Measurements from ENCODE around the gene DVL1. TPM values are rescaled to one million over a fixed set of nuclear protein-coding genes. Genes with fewer than 3 reads are reported as not detected.

The DVL1 gene
- total and polyA plus RNA-seq, 9 of the 15 experiments (the other 6 are each of a cell fraction or from before 2014, with no cell fraction given) = 0.62 to 135 (median 24.3) TPM

- Histone ChIP-seq H3K4me2 (ENCODE audit: insufficient read depth, low read length) (peak within 1 kb of the TSS; percentile 85), H3K27me3 (ENCODE audit: control insufficient read depth in 2 of 2, insufficient read depth in 2 of 2, low read length in 2 of 2) (no peaks in the 10 kb centered on the region), H2AFZ (ENCODE audit: low read depth, low read length) (peak within 1 kb of the TSS; percentile 86), H3K79me2 (ENCODE audit: control insufficient read depth, insufficient read depth, low read length) (peaks cover 63% of the 10 kb centered on the region), H3K4me1 (replicated peaks in 1 of 2; ENCODE audit: control insufficient read depth in 2 of 2, insufficient read depth in 2 of 2, low read length in 2 of 2) (peaks cover 16 to 90% of the 10 kb centered on the region in 2 experiments), H3K27ac (ENCODE audit: extremely low read depth, low read depth, low read length) (peak within 1 kb of the TSS; percentile 89), H3K9ac (ENCODE audit: insufficient read depth in 1 of 2, low read depth in 2 of 2, low read length in 2 of 2) (peak within 1 kb of the TSS; percentile 93 to 99), H3K4me3 (peak within 1 kb of the TSS; percentile 99), H4K20me1 (replicated peaks; ENCODE audit: control insufficient read depth, insufficient read depth, low read length) (peaks cover 13% of the 10 kb centered on the region; the same call in 1 of the 2 replicates), H3K9me1 (ENCODE audit: control insufficient read depth, insufficient read depth, low read length) (peaks cover 8% of the 10 kb centered on the region), H3K36me3 (ENCODE audit: control insufficient read depth, insufficient read depth, low read length) (peaks cover 48% of the 10 kb centered on the region; the same call in 1 of the 3 replicates), H3K9me3 (replicated peaks; ENCODE audit: control insufficient read depth, insufficient read depth, low read depth, low read length) (peaks cover 1% of the 10 kb centered on the region; the same call in 1 of the 2 replicates)
- 2% methylated on average over 55 of the region's 84 CpGs for WGBS (ENCODE audit: insufficient coverage, low coverage, missing lambda C conversion rate)
- peak; percentile 90 for FAIRE-seq
- CTCF ChIA-PET (ENCODE audit: low intra/inter-chr PET ratio) = no interaction called here
- intact Hi-C loops (cut with micrococcal nuclease) (loop anchor here (2.0 to 5.0 kb wide), 2 partner anchors 16 to 53 kb away; partner anchors contain the start of genes AURKAIP1 and PUSL1), in situ Hi-C loops (cut with MboI) (no loop called here)
- BruUV-seq (replicated peaks) = no TSS peak
- ATAC-seq = peak; percentile 92
- POLR2A ChIA-PET = interaction anchor here (0.6 to 2.1 kb wide), 5 partner anchors 10 to 244 kb away, joined by 3 to 6 read pairs (median 5); no protein-coding TSS in a partner anchor
- DNase-seq (ENCODE audit: extremely low read depth in 1 of 4, low spot score in 3 of 4) = peak; percentile 97 to 99 (median 98)
- 0 out of 2 replicates have a peak, but pooled peaks have one; percentile 15 for TF ChIP-seq SMAD4 (CRISPR knock-in tag; conservative IDR thresholded peaks at IDR 0.05)
- TF ChIP-seq, protein P1, sequence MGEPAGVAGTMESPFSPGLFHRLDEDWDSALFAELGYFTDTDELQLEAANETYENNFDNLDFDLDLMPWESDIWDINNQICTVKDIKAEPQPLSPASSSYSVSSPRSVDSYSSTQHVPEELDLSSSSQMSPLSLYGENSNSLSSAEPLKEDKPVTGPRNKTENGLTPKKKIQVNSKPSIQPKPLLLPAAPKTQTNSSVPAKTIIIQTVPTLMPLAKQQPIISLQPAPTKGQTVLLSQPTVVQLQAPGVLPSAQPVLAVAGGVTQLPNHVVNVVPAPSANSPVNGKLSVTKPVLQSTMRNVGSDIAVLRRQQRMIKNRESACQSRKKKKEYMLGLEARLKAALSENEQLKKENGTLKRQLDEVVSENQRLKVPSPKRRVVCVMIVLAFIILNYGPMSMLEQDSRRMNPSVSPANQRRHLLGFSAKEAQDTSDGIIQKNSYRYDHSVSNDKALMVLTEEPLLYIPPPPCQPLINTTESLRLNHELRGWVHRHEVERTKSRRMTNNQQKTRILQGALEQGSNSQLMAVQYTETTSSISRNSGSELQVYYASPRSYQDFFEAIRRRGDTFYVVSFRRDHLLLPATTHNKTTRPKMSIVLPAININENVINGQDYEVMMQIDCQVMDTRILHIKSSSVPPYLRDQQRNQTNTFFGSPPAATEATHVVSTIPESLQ (CRISPR knock-in tag; IDR thresholded peaks at IDR 0.05) = no peak
- TF ChIP-seq TBL1XR1 (IDR thresholded peaks at IDR 0.05; ENCODE audit: low read length in 2 of 2) = no peak
- TF ChIP-seq CTBP1 (IDR thresholded peaks at IDR 0.05; ENCODE audit: borderline replicate concordance) = peak; percentile 11; the same call in 1 of the 2 replicates
- TF ChIP-seq ZBTB9 (CRISPR knock-in tag; IDR thresholded peaks at IDR 0.05) = no peak
- TF ChIP-seq, protein P2, sequence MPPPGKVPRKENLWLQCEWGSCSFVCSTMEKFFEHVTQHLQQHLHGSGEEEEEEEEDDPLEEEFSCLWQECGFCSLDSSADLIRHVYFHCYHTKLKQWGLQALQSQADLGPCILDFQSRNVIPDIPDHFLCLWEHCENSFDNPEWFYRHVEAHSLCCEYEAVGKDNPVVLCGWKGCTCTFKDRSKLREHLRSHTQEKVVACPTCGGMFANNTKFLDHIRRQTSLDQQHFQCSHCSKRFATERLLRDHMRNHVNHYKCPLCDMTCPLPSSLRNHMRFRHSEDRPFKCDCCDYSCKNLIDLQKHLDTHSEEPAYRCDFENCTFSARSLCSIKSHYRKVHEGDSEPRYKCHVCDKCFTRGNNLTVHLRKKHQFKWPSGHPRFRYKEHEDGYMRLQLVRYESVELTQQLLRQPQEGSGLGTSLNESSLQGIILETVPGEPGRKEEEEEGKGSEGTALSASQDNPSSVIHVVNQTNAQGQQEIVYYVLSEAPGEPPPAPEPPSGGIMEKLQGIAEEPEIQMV (tag; conservative IDR thresholded peaks at IDR 0.05; ENCODE audit: low read depth) = no peak
- TF ChIP-seq FIP1L1 (IDR thresholded peaks at IDR 0.05; ENCODE audit: low read depth, low read length, poor library complexity, severe bottlenecking) = peak; percentile 81
- TF ChIP-seq, protein P3, sequence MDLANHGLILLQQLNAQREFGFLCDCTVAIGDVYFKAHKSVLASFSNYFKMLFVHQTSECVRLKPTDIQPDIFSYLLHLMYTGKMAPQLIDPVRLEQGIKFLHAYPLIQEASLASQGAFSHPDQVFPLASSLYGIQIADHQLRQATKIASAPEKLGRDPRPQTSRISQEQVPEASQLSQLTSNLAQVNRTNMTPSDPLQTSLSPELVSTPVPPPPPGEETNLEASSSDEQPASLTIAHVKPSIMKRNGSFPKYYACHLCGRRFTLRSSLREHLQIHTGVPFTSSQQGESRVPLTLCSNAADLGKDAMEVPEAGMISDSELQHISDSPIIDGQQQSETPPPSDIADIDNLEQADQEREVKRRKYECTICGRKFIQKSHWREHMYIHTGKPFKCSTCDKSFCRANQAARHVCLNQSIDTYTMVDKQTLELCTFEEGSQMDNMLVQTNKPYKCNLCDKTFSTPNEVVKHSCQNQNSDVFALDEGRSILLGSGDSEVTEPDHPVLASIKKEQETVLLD (IDR thresholded peaks at IDR 0.05) = peak; percentile 89
- no peak for TF ChIP-seq GTF2F1 (IDR thresholded peaks at IDR 0.05; ENCODE audit: low read depth, low read length)
- peak; percentile 95 to 96 for TF ChIP-seq NRF1 (conservative IDR thresholded peaks at IDR 0.05 in 1 of 2, IDR thresholded peaks at IDR 0.05 in 1 of 2)
These were observed 24.5 kb downstream of the DVL1 start, which contains the start of the genes CPTP and INTS11 for GRCh38 chr1:1324524-1325287. Gene CPTP (plus strand): TSS chr1:1324802. CDS start chr1:1326911, 2,109 bp downstream. Gene INTS11 (minus strand): TSS chr1:1324660. CDS start chr1:1324608, 52 bp downstream.
